DOHH2 (cell line): ENCODE data around the gene CAND1.

ENCODE experiments used
- H3F3A ChIP-seq: fragments of 200-600 bp; sonication (generic), shearing (Covaris generic); 2 replicates; pipeline ENCODE4 v1.6.0; 2016; ENCODE audit warnings: antibody characterized with exemption, mild to moderate bottlenecking; ENCODE audit not compliant: control insufficient read depth, insufficient read depth
- H3K27ac ChIP-seq: fragments of 200-600 bp; sonication (generic); 2 replicates; pipeline ENCODE4 v1.5.1; 2014; ENCODE audit warnings: low read depth, mild to moderate bottlenecking, low read length, moderate library complexity
- H3K27me3 ChIP-seq: fragments of 200-600 bp; sonication (generic); 2 replicates; pipeline ENCODE4 v1.6.1; 2014; ENCODE audit warnings: mild to moderate bottlenecking, low read length, mixed read lengths; ENCODE audit not compliant: control insufficient read depth
- H3K36me3 ChIP-seq: fragments of 200-600 bp; sonication (generic); 2 replicates; pipeline ENCODE4 v1.6.1; 2014; ENCODE audit warnings: mild to moderate bottlenecking, low read length, moderate library complexity, mixed read lengths; ENCODE audit not compliant: control insufficient read depth
- H3K4me1 ChIP-seq: fragments of 200-600 bp; sonication (generic); 2 replicates; pipeline ENCODE4 v1.6.1; 2014; ENCODE audit warnings: mild to moderate bottlenecking, low read length, mixed read lengths; ENCODE audit not compliant: control insufficient read depth
- H3K4me2 ChIP-seq: fragments of 200-600 bp; sonication (generic); 2 replicates; pipeline ENCODE4 v1.6.0; 2014; ENCODE audit warnings: mild to moderate bottlenecking, low read length, moderate library complexity
- H3K4me3 ChIP-seq: fragments of 200-600 bp; sonication (generic); 2 replicates; pipeline ENCODE4 v1.5.1; 2014; ENCODE audit warnings: mild to moderate bottlenecking, low read length, mixed read lengths
- H3K79me2 ChIP-seq: fragments of 200-600 bp; sonication (generic); 2 replicates; pipeline ENCODE4 v1.6.1; 2014; ENCODE audit warnings: mild to moderate bottlenecking, low read length, mixed read lengths; ENCODE audit not compliant: control insufficient read depth
- H3K9me2 ChIP-seq: fragments of 200-600 bp; sonication (generic); replicated peaks from 2 replicates; pipeline ENCODE4 v1.6.1; 2014; ENCODE audit warnings: mild to moderate bottlenecking, low read length, mixed read lengths; ENCODE audit not compliant: control insufficient read depth
- H3K9me3 ChIP-seq: fragments of 200-600 bp; sonication (generic); 2 replicates; pipeline ENCODE4 v1.6.1; 2014; ENCODE audit warnings: antibody characterized with exemption, low read length, mixed read lengths; ENCODE audit not compliant: control insufficient read depth, insufficient read depth
- H4K20me1 ChIP-seq: fragments of 200-600 bp; sonication (generic); 2 replicates; pipeline ENCODE4 v1.6.0; 2014; ENCODE audit warnings: low read depth, mild to moderate bottlenecking, antibody characterized with exemption, low read length, moderate library complexity; ENCODE audit not compliant: control insufficient read depth, insufficient read depth
- EZH2phosphoT487 ChIP-seq: fragments of 200-600 bp; sonication (generic); IDR thresholded peaks from 2 replicates; pipeline ENCODE4 v1.6.1; 2017; ENCODE audit warnings: borderline replicate concordance, mild to moderate bottlenecking, antibody characterized with exemption, low read length, moderate library complexity, mixed read lengths
- TF ChIP-seq, protein P1 (sequence below): fragments of 200-600 bp; sonication (generic); IDR thresholded peaks from one replicate; pipeline ENCODE4 v1.5.1; 2014; ENCODE audit warnings: antibody characterized with exemption, mild to moderate bottlenecking, low read depth, low read length; ENCODE audit not compliant: poor library complexity, severe bottlenecking

The CAND1 gene

DNA sequence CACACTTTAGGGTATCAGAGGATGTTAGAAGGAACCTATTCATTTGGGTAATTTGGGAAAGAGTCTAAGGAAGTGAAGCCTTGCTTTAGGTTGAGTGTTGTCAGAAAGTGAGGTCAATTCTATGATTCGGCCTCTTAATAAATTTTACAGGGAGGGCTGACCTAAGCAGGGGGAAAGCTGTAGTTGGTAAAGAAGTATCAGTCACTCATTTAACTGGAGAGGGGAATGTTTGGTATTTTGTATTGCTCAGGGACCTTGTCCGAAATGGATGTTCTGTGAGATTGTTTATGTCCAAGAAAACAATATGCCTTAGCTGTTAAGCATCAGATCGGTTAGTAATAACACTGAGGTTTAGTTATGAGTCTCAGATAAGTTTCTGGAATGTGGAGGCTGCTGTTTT, 7.3 kb downstream of the CAND1 start:
- Histone ChIP-seq H3F3A (no peaks in the 10 kb centered on the region), H3K9me3 (no peaks in the 10 kb centered on the region), H3K4me3 (no peak overlapping the region), H4K20me1 (peaks cover 56% of the 10 kb centered on the region), H3K79me2 (peaks cover 100% of the 10 kb centered on the region), H3K4me1 (peaks cover 26% of the 10 kb centered on the region), H3K27ac (no peak overlapping the region), H3K27me3 (no peaks in the 10 kb centered on the region), H3K9me2 (no peaks in the 10 kb centered on the region), H3K4me2 (no peak overlapping the region), H3K36me3 (peaks cover 94% of the 10 kb centered on the region)
- no peak for TF ChIP-seq EZH2phosphoT487
- TF ChIP-seq, protein P1, sequence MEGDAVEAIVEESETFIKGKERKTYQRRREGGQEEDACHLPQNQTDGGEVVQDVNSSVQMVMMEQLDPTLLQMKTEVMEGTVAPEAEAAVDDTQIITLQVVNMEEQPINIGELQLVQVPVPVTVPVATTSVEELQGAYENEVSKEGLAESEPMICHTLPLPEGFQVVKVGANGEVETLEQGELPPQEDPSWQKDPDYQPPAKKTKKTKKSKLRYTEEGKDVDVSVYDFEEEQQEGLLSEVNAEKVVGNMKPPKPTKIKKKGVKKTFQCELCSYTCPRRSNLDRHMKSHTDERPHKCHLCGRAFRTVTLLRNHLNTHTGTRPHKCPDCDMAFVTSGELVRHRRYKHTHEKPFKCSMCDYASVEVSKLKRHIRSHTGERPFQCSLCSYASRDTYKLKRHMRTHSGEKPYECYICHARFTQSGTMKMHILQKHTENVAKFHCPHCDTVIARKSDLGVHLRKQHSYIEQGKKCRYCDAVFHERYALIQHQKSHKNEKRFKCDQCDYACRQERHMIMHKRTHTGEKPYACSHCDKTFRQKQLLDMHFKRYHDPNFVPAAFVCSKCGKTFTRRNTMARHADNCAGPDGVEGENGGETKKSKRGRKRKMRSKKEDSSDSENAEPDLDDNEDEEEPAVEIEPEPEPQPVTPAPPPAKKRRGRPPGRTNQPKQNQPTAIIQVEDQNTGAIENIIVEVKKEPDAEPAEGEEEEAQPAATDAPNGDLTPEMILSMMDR: no peak

GRCh38 chr12:67279637-67280036, 10.5 kb downstream of the CAND1 start:
- no peak overlapping the region for H3K27ac ChIP-seq
- H3K4me1 ChIP-seq: peaks cover under 1% of the 10 kb centered on the region; the same call in 1 of the 2 replicates
- peaks cover 39% of the 10 kb centered on the region for H4K20me1 ChIP-seq
- peaks cover 100% of the 10 kb centered on the region for H3K79me2 ChIP-seq
- peaks cover 6% of the 10 kb centered on the region; the same call in 1 of the 2 replicates for H3F3A ChIP-seq
- H3K9me2 ChIP-seq: no peaks in the 10 kb centered on the region
- no peak overlapping the region for H3K4me3 ChIP-seq
- no peak overlapping the region for H3K4me2 ChIP-seq
- H3K36me3 ChIP-seq: peaks cover 94% of the 10 kb centered on the region
- no peaks in the 10 kb centered on the region for H3K9me3 ChIP-seq
- TF ChIP-seq, protein P1: no peak
- no peak for TF ChIP-seq EZH2phosphoT487
- no peaks in the 10 kb centered on the region for H3K27me3 ChIP-seq

DNA sequence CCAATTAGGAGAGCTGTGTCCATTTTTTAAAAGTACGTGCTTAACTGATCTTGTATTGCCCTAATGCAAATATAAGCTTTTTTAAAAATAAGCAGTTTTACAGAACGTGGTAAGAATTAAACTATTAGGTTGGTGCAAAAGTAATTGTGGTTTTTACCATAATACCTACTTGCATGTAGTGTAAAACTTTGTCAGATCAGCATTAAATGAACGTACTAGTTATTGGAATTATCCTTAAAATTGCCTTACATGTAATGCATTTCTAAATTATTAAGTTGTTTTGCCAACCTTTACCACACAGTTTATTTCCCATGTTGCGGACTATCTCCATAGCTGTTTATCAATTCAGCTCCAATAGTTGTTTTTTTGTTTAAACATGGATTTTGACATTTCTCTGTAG, 10.9 kb downstream of the CAND1 start:
- H3K4me1 ChIP-seq: no peaks in the 10 kb centered on the region; the same call in 1 of the 2 replicates
- peaks cover 6% of the 10 kb centered on the region; the same call in 1 of the 2 replicates for H3F3A ChIP-seq
- H3K27me3 ChIP-seq: no peaks in the 10 kb centered on the region
- peaks cover 93% of the 10 kb centered on the region for H3K36me3 ChIP-seq
- no peak for TF ChIP-seq EZH2phosphoT487
- TF ChIP-seq, protein P1: no peak
- H3K27ac ChIP-seq: no peak overlapping the region
- H3K9me3 ChIP-seq: no peaks in the 10 kb centered on the region
- no peaks in the 10 kb centered on the region for H3K9me2 ChIP-seq
- peaks cover 100% of the 10 kb centered on the region for H3K79me2 ChIP-seq
- peaks cover 39% of the 10 kb centered on the region for H4K20me1 ChIP-seq
- H3K4me2 ChIP-seq: no peak overlapping the region
- H3K4me3 ChIP-seq: no peak overlapping the region
